HG03095 (cell line): ENCODE results near the gene BCAR1.
A peak's percentile ranks its signal among the peaks of the same experiment; 100 is the strongest.
"Not testable (repeated sequence)": the region's sequence is repeated elsewhere in the genome, so short reads cannot be mapped to it uniquely, and the experiment has no call there.

Source experiments
- ATAC-seq: cut with Tn5 transposase; IDR thresholded peaks from one replicate; pipeline ENCODE4 v1.9.1; 2021; ENCODE audit warnings: moderate library complexity; ENCODE audit not compliant: unreplicated experiment

The BCAR1 gene

GRCh38 chr16:75225678-75226515 is 25.5 kb downstream of the BCAR1 start:
- no peak for ATAC-seq

DNA sequence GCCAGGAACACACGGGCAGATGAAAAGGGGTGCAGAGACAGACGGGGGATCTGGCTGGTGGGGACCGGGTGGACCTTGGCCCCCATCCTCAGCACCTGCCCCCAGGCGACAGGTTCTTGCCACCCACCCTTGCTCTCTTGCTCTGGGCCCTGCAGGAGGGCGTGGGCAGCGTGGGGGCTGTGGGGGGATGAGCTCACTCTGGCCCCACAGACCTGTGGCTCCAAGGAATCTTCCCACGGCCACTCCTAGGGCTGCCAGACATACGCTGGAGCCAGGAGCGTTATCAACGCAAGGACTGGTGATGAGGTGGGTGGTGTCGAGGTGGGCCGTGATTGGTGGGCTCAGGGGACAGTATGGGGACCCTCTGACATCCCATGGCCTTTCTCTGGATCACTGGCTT is 26.3 kb downstream of the BCAR1 start:
- no peak for ATAC-seq

DNA sequence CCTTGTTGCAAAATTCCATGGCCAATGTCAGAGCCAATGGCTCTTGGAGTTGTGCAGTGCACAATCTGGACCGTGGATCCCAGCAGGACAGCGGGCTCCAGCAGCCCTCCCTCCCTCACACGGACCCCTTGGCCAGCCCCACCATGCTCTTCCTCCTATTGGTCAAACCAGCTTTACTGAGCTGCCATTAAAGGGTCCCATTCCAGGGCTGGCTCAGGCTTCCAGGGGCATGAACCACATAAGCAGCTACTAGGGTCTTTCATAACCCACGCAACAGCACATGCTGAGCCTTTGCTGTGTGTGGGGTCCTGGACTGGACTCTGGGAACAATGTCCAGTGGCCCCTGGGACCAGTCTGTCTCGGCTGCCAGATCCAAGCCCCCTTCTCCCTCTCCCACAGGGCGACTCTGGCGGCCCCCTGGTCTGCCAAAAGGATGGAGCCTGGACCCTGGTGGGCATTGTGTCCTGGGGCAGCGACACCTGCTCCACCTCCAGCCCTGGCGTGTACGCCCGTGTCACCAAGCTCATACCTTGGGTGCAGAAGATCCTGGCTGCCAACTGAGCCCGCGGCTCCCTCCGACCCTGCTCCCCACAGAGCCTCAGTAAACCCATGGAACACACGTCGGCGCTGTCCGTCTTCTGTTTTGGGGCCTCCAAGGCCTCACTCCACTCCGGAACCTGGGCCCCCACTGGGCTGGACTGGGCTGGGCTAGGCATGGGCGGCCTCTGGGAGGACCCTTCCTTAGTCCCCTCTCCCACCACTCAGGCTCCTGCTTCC is 26.9 kb downstream of the BCAR1 start:
- no peak for ATAC-seq

DNA sequence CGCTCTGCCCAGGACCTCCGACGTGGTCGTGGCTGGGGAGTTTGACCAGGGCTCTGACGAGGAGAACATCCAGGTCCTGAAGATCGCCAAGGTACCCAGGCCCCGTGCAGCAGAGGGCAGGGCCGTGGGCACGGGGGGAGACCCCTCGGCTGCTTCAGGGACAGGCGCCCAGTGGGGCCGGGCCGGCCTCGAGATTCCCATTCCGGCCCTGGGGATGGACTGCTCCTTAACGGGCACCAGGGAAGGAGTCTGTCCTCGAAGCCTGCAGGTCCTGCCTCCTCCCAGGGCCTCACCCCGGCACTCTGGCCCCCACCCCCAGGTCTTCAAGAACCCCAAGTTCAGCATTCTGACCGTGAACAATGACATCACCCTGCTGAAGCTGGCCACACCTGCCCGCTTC is 28.3 kb downstream of the BCAR1 start:
- not testable (repeated sequence) for ATAC-seq

- no peak for ATAC-seq
Measured at GRCh38 chr16:75222271-75222783, 29.1 kb downstream of the BCAR1 start.

GRCh38 chr16:75219838-75220237 is 31.6 kb downstream of the BCAR1 start:
- ATAC-seq = peak; percentile 39

- ATAC-seq = no peak
Measured at GRCh38 chr16:75219088-75219487, 32.3 kb downstream of the BCAR1 start.

DNA sequence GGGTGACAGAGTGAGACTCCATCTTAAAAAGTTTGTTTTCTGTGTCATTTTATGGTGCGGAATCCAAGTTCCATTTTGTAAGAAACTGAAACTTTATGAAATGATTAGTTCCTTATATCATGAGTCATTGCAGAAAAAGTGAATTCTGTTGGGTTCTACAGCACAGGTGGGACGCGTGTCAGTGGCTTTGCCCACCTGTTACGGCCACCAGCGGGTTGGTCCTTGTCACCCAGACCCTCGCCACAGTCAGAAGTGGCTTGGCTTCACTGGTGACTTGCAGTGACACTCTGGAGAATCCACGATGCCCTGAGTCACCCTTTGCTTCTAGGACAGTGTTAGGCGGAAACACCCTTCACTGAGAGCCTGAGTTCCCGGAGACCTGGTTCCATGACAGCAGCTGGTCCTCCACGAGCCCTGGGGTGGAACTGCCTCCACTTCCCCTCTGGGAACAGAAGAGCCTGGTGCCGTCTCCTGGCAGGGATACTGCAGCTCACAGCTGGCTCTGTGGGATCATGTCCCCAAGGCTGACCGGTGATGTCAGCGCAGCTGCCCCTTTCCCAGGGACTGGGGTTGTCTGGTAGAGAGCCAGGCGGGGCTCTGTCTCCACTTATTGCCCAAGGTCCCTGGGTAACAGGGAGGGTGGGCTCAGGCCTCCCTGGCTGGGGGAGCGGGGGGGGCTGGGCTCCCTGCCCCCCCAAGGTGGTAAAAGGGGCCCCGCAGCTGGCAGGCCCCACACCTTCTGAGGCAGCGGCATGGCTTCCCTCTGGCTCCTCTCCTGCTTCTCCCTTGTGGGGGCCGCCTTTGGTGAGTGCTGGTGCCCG is 33.0 kb downstream of the BCAR1 start, which contains the start of gene CTRB1:
Gene CTRB1, plus strand, starts transcription at position 733 of the 821 bp plus-strand sequence. Its CDS starts 20 bp downstream, at position 753.
- ATAC-seq = peak; percentile 66

DNA sequence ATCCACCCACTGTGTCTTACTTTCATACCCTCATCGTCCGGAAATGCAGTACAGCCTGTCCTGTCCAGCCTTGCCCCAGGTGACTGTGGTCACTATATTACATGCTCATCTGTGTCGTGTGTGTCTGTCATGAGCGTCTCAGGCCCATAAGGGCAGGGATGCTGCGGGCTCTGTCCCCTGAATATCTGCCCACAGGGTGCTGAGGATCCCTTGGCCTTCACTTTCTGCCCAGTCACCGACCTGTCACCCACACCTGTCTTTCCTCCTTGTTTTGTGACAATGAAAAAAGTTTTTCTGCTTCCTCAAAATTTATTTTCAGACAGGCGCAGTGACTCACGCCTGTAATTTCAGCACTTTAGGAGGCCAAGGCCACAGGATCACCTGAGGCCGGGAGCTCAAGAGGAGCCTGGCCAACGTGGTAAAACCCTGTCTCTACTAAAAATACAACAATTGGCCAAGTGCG is 34.0 kb downstream of the BCAR1 start:
- no peak for ATAC-seq

- no peak for ATAC-seq
Measured at GRCh38 chr16:75216576-75216975, 34.8 kb downstream of the BCAR1 start.

DNA sequence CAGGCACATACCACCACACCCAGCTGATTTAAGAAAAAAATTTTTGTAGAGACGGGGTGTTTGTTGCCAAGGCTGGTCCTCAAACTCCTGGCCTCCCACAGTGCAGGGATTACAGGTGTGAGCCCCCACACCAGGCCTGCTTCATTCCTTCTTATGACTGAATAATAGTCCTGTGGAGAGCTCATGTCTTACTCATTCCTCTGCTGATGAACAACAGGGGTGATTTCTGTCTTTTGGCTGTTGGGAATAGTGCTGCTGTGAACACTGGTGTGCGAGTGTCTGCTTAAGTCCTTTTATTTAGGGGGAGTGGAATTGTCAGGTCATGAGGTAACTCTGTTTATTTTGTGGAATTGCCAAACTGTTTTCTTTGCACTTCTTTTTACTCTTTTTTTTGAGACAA is 35.3 kb downstream of the BCAR1 start:
- ATAC-seq = no peak

DNA sequence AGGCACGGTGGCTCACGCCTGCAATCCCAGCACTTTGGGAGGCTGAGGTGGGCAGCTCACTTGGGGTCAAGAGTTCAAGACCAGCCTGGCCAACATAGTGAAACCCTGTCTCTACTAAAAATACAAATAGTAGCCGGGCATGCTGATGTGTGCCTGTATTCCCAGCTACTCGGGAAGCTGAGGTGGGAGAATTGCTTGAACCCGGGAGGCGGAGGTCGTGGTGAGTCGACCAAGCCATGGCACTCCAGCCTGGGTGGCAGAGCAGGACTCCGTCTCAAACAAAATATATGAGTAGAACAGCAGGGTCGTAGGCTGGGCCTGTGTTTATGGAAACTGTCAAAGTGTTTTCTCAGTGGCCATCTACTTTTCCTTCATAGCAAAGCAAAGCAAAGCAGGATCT is 40.1 kb downstream of the BCAR1 start:
- not testable (repeated sequence) for ATAC-seq

GRCh38 chr16:75209944-75210343 is 41.5 kb downstream of the BCAR1 start:
- no peak for ATAC-seq

DNA sequence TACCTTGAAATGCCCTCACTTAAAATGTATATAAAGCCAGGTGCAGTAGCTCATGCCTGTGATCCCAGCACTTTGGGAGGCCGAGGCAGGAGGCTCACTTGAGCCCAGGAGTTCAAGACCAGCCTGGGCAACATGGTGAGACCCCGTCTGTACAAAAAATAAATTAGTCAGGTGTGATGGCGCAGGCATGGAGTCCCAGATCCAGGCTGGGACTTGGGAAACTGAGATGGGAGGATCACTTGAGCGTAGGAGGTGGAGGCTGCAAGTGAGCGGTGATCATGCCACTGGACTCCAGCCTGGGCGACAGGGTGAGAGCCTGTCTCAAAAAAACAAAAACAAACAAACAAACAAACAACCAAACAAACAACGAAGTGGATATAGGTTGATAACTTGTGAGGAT is 41.9 kb downstream of the BCAR1 start:
- not testable (repeated sequence) for ATAC-seq

DNA sequence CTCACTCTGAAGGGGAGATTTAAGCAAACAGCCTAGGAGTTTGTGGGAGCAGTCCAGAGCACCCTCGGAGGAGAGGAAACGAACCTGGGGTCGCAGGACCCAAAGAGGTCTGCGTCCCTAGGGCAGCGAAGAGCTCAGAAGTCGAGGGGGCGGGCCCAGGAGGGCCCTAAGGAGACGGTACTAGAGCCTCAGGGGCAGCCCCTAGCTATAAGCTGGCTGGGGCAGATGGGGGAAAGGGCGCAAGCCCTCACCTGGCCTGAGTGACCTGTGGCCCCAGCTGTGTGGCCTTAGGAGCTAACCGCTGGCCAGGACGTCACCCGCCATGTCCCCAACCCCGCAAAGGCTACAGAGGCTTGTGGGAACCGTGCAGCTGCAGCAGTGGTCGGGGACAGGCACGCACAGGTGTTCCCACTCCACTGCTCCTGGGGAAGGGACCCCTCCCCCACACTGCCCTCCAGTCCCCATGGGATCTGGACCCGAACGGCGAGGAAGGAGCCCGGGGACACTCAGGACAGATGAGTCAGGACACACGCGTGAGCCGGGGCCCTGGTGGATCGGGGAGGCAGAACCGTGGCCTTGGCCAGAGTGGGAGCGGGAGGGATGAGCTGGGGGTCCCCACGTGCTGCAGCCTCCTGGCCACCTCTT is 42.4 kb downstream of the BCAR1 start:
- no peak for ATAC-seq

DNA sequence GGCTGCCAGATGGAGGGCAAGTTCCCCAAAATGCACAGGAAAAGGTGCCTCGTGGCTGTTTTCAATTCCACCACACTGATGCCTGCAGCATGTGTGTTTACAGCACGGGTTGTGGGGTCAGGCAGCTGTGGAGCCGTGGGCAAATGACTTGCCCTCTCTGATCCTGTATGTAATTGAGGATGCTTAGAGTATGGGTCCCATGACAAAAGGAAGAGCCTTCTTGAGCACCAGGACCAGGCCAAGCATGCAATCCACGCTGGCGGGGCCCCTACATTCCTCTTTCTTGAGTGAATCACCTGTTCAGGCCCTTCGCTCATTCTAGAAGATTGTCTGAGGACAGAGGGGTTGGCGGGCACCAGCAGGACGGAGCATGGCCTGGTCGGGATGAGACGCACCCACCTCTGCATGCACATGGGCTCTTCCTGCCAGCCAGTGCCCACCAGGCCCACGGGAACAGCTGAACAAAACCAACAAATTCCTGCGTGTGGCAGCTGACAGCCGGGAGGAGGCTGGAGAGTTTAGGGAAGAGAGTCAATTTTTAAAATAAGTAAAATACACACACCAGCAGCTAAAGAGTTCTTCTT is 43.1 kb downstream of the BCAR1 start:
- ATAC-seq = no peak

DNA sequence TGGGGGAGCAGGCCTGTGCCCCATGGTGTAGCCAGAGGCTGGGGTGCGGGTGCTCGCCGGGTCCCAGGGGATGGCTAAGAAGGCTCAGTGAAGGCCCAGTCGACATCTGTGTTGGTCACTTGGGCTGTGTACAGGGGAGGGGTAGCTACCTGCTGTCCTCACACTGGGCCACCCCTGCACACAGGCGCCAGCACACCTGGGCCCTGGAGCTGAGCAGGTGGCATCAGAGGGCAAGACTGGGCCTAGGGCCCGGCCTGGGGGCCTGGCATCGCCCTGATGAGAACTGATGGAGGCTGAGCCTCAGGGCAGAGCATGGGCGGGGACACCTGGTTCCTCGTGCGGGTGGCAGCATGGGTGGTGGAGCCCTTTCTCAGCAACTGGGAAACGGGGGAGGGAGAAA is 43.6 kb downstream of the BCAR1 start:
- ATAC-seq = no peak

DNA sequence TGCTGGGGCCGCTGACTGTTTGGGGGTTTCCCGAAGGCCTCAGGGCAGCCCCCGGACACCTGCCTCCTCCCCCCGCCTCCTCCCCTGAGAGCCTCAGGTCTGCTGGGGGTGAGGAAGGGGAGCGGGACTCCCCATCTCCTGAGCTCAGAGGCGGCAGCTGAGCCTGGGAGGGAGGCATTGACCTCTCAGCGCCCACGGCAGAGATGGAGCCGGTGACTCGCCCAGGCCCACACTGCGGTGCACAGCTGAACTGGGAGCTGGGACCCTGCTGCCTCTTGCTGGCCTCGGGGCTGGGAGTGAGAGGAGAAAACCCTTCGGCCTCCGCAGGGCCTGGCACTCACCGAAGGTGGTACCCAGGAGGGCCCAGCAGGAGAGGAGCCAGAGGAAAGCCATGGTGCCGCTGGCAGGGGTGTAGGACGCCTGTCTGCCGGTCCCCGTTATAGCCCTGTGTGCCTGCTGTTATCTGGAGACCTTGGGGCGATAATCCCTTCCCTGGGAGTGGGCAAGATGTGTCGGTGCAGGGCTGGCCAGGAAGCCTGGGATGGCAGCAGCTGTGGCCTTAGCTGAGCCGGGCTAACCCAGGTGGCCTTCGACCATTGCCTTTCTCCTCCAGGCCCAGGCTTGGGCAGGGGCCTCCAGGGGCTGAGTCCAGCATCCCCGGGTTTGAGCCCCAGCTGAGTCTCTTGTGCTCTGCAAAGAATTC is 44.5 kb downstream of the BCAR1 start, which contains the start of gene CTRB2:
Gene CTRB2, minus strand, starts transcription at position 413 of the 703 bp plus-strand sequence. Its CDS starts 20 bp downstream, at position 393.
- no peak for ATAC-seq
